D341Med (cell line): ENCODE data around the gene DAPK2.

Experiments
- DNase-seq: peaks from one replicate; pipeline ENCODE4 v3.0.0; 2012; ENCODE audit warnings: low spot score

Gene DAPK2

DNA sequence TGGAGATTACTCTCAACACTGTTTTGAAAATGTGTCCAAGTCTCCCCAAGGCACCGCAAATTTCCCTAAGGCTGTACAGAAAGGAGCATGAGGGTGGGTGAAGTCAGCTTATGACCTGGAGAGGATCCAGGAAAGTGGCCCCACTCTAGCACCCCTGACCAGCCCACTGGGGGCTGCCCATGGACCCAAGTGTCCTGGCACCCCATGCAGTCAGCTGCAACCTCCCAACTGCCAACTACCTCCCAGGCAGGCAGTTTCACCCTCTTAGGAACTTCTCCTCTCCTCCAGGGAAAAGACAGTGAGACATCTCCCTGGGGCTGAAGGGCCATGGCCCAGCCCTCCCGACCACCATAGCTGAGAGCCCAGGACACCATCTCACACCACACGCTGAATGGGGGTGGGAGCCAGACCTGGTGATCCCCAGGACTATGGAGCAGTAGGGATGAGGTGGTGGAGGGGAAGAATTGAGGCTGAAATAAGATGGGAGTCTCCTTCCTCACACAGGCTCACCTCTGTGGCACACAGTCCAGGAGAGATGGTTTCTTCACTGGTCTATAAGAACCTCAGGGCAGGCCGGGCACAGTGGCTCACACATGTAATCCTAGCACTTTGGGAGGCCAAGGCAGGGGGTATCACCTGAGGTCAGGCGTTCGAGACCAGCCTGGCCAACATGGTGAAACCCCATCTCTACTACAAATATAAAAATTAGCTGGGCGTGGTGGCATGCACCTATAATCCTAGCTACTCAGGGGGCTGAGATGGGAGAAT is 104.4 kb downstream of the DAPK2 start:
- no peak for DNase-seq

DNA sequence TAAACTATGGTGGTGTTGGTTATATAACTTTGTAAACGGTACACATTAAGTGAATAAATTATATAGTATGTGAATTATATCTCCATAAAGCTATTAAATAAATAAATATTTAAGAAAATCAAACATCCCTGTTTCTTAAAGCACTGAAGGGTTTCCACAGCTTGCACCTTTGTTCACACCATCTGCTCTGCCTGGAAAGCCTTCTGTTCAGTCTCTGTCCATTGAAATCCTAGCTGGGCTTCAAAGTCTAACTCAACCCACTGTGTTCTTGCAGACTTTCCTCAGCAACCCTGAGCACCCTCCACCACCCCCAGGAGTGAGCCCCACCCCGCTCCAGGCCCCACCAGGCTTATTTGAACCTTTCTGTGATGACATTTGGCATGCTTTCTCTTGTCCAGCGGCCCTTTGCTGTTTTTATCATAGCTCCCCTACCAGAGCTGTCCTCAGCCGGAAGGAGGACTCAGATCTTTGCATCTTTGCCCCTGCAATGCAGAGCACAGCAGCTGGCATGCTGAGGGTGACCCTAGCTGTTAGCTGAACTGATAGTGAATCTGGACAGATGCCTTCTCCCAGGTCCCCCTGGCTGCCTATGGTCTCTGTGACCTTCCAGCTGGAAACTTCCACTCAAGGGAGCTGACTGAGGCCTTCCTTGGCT is 105.2 kb downstream of the DAPK2 start:
- peak; percentile 47 for DNase-seq

DNA sequence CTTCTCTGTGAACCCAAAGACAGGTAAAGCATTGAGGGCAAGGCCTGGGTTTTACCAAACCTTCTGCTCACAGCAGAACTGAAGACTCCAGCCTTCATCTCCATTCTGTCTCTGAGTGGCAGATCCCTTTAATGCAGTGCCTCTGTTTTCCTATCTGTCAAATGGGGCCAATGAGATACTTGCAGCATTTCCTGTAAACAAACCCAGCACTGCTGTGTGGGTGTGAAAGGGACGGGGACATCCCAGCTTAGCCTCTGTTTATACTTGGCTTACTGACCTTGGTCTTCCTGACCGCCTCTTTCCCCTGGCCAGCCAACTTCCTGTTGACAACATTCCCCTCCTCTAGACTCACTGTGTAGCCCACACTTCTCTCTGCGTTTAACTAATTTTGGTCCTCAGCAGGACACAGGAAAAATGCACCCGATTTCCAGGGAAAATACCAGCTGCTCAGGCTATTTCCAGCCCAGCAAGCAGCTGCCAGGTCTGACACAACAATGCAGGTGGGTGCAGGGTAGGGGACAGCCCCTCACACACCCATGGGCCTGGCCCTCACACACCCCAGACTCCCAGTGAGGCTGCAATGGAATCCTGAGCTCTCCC is 106.7 kb downstream of the DAPK2 start:
- DNase-seq = peak; percentile 17

DNA sequence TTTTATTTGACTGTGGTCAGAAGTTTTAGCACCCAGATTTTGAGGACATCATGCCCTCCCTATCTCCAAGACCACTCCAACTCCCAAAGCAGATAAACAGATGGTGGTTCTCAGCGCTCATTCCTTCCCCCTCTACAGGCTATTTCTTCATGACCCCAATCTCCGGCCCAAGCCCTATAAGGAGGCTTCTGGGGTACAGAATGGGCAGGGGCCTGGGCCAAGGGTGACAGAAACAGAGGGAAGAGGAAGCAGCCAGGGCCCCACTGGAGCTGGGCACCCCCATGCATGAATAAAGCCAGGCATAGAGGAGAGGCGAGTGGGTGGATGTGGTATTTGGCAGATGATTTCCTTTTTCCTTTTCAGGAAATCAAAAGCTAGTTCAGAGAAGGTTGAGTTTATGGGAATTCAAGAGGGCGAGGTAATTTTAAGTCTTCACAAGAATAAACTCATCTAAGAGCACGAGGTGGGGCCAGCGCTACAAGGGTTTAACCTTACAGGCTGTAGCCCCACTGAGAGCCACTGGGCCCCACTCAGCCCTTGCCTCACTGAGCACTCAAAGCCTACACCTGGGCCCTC is 107.7 kb downstream of the DAPK2 start:
- DNase-seq = peak; percentile 6

DNA sequence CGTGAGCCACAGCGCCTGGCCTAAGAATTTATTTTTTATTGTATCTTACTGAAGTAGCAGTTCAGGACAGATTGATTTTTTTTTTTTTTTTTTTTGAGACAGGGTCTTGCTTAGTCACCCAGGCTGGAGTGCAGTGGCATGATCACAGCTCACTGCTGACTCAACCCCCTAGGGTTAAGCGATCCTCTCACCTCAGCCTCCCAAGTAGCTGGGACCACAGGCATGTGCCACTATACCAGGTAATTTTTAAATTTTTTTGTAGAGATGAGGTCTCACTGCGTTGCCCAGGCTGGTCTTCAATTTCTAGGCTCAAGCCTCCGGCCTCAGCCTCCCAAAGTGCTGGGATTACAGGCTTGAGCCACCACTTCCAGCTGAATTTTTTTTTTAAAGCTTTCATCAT is 112.8 kb downstream of the DAPK2 start:
- no peak for DNase-seq

DNA sequence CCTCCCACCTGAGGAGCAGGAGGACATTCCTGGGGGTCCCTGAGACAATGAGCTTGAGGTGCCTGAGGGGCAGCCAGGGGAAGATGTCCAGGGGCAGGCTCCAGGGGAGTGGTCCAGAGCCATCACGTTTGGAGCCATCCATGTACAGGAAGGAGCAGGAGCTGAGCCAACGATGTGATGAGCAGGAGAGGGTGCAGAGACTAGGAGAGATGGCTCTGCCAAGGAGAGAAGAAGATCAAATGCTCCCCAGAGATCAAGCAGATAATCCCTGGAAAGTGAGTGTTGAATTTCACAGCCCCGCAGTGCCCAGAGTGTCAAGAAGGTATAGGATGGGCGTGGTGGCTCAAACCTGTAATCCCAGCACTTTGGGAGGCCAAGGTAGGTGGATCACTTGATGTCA is 114.7 kb downstream of the DAPK2 start:
- DNase-seq = peak; percentile 61

DNA sequence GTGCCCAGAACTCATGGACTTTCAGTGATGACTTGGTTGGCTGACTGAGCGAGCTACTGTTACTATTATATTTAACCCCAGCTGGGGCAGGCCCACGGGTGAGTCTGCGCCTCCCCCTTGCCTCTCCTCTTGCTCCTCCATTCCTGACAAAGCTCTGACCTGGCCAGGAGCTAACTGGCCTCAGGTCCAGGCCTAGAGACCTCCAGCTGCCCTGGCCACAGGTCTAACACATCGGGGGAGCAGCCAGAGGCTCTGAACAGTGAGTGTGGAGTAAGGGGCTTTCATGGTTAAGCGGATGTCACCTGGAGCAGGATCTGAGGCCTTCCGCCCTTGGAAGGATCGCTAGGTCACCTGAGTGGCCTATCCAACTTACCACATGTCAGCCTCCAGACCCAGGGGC is 116.3 kb downstream of the DAPK2 start:
- no peak for DNase-seq

DNA sequence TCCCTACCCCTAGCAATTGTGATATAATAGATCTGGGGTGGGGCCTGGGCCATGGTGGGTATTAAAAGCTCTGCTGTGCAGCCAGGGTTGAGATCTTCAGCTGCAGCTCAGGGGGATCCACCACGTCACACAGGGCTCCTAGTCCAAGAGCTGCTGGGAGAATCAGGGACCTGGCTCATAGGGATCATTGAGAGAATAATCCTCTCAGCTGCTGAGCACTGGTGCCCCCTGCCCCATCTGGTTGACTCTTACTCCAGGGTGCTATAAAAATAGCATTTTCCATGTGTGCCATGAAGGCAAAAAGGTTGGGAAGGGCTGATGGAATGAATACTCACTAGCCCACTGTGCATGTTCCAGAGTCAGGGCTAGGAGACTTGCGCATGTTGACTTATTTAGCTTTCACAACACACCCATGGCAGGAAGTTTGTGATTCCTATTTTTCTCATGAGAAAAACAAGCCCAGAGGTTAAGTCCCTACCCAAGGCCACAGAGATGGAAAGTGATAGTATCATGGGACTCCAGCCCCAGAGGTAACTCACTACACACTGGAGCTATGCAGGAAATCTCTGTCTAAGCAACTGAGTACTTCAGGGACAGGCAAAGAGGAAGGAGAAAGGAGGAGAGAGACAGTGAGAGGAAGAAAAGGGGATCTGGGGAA is 118.0 kb downstream of the DAPK2 start:
- DNase-seq = no peak

DNA sequence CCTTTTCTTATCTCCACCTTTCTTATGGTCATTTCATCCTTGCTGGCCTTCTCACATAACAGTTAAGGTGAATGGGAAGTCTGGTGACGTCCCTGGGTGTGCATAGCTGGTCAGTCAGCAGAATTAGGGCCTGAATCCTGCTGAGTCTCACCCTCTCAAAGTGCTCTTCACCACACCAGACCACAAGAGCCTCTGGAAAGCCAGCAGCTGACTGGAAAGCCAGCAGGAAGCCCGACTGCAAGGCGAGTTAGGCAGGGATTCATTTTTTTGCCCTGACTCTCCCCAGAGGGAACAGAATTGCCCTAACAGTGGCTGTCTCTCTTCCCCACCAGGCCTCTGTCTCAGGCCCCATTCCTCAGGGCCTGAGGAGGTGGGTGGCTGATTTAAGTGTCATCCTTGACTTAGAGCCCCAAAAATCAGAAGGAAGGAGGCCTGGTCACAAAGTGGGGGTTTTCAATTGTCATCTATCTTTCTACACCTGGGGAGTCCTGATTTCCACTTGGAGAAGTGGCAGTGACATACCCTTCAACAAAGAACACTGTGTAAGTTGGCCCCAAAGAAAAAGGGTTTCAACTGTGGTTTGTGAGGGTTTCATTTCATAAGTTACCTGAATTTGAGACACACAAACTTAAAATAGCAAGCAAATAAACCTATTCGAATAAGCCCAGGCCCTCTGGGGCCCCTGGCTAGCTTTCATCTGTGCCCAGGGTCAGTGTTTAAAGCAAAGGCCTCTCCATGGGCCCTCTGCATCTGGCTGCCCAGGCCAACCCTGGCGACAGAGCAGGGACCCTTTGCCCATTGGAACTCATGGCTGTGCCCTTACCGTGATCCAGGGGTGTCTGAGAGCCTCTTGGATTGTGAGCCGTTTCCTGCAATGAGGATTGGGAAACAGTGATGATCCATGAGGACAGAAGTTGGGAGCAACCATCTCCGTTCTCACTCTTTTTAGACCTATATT is 122.0 kb downstream of the DAPK2 start:
- DNase-seq = no peak

DNA sequence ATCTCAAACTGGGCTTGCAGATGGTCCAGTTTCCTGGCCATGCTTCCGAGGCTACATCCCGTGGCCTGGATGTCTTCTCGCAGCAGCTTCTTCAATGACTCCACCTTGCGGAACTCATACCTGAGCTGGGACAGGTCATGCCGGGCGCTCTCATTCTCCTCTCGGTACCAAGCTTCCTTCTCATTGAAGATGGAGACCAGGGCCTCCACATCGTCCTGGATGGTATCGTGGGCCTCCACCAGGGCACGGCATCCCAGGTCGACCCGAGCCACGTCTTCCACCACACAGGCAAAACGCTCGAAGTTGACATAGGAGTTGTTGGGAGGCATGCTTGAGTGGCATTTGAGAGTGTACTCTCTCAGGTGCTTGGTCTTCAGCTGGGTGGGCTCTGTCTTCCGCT is 123.4 kb downstream of the DAPK2 start:
- no peak for DNase-seq

DNA sequence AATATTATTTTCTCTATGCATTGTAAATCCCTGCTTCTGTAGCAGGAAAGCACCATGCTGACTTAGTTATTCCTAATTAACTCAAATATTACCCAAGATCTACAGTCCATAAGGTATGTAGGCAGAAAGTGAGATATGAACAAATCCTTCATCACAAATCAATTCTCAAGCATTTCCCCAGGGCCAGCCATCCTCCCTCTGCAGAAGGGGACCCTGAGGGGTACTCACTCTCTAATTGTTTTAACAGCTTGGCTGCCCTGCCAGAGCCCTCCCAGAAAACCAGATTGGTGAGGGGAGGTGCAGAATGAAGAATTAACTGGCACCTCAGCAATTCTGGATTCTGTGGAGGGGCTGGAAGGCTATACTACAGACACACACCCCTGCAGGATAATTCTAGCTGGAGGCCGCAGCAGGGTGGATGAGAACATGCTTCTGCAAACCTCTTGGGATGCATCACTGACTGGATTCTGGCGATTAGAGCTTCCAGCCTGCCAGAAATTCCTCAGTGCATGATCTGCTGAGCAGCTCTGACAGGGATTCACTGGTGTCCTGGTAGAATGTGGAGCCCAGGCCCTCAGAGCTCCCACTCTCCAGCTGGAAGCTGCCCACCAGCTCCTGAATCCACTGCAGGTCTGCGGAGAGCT is 123.9 kb downstream of the DAPK2 start:
- DNase-seq = no peak

DNA sequence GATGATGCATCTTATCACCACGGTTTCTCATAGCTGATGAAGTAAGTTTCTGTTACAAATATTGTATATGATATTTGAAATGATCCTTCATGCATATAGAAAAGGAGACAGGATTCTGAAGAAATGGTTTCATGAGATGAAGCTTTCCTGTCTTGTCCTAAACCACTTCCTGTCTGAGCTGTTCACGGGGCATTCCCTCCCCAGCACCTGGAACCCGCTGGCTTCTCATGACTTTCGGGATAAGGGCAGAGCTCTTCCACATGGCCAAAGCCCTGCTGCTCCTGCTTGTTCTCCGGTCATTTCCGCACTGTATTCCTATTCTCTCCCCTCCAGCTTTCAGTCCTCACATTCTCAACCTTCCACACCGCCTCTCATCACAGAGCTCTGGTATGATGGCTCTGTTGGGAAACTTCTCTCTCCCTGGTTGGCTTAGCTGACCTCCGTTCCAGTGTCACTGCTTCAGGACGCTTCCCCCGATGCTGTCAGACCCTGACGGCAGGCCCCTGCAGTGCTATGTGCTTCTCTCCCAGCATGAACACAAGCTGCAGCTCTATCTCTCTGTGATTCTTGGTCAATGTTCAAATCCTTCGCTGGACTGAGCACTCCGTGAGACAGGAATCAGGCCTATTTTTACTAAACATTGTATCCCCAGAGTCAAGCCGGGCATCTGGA is 125.6 kb downstream of the DAPK2 start:
- no peak for DNase-seq

DNA sequence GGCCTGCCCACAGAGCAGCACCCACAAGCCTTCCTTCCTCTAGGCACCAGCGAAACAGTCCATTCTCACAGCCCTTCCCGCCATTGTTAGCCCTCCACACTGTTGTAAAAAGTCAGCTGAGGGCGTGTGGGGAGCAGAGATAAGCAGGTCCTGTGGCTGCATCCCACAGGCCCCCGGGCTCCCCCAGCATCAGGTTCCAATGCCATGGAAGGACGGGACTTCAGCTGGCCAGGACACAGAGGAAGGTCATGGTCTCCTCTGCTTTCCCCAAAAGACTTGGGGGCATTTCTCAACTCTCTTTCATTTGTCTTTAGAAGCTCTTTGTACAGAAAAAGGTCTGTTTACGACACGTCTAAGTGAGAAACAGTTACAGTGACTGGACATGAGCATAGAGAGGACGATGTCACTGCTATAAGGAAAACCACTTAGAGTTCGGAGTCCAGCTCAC is 127.4 kb downstream of the DAPK2 start:
- DNase-seq = no peak

DNA sequence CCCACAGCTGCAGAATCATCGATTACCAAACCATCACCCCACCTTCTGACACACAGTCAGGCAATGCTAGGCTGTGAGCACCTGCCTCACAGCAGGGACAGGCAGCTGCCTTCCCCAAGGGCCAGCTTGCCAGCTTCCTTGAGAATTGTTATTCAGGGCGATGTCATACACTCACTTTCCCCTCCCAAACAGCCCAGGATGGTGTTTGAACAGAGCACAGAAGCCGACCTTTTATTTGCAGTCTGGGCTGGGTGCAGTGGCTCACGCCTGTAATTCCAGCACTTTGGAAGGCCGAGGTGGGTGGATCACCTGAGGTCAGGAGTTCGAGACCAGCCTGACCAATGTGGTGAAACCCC is 128.0 kb downstream of the DAPK2 start:
- no peak for DNase-seq

DNA sequence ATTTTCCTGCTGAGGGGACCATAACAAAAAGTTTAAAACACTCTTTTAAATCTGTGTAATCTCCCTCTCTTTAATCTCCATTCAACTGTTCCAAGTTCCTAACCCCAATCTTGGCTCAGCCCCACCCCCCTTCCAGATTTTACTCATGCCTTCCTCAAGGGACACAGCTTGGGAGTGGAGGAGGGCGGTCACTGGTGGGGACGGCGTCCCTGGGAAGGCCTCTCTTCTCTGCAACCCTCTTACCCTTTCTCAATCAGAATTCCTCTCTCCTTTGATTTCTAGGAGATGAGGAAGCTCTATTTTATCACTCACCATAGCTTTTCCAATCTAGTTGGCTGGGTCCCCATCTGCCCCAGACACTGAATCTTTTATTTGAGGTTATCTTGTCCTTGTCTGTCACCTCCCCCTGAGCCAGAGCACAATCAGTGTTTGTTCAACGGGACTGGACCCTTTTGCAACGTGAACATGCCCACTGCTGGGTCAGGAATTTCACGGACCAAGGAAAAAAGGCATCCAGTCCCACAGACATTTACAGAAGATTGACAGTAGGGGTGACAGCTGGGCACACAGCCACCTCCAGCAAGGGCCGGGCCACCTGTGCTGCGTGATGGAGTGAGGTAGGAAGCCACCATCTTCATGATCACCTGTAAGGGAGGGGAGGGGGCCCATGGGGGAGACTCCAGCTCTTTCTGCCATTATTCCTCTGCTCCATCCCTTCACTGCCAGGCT is 128.5 kb downstream of the DAPK2 start:
- no peak for DNase-seq

DNA sequence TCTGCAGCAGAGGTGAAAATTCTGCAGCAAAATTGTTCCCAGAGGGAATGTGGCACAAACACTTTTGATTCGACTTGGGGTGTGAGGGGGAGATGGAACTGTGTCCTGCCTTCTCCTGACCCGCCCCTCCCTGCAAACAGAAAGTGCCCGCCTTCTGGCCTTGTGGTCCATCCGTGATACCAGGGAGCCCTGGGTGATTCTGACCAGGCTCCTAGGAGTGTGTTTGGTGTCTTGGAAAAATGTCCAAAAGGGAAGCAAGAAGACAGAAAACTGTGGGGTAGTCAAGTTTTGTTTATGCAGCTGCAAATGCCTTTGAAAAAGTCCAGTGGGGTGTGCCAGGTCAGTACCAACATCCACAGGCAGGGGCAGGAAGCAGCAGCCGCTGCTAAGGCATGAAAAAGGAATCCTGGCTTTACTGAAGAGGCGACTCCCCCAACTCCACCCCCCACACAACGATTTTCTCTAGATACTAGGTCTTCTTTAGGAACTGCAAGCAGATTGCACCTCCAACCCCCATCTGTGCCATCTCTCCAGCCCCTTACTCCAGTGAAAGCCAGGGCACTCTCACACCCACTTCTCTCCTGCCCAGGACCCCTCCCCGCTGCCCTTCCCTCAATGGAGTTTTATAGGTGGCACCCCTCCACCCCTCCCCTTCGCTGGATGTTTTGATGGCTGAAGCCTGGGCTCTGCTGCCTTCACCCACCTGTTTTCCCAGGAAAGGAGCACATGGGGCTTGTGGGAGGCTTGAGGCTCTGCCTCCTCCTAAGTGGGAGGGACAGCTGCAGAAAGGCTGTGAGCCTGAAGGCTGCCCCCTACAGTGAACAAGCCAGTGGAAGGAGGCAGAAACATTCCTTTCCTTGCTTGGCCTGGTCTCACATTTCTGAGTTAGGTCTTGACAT is 130.2 kb downstream of the DAPK2 start:
- no peak for DNase-seq

DNA sequence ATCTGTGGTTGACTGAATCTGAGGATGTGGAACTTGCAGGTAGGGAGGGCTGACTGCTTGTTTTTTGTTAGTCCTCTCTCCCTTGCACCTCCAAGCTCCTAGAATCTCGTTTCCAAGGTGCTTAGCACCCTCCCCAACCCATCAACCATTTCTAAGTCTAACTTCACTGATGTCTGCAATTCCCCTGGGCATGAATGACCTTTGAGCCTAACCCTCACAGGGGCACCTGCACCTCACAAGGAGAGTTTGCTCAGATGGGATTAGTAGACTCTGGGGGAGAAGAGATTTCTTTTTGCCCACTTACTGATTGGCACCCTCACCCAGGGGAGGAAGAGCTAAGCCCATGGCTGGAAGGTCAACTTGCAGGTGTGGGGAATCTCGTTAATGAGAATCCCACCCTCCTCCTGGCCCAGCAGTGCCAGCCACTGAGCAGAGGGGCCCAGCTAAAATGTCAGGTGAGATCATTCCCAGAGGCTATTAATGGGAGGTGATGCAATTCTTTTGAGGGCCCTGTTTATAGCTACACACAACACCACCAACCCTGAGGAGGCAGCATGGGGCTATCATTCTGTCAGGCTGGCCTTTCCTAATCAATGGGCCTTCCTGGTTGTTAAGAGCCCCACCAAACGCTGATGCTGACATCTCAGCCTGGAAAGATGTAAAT is 130.9 kb downstream of the DAPK2 start:
- no peak for DNase-seq

DNA sequence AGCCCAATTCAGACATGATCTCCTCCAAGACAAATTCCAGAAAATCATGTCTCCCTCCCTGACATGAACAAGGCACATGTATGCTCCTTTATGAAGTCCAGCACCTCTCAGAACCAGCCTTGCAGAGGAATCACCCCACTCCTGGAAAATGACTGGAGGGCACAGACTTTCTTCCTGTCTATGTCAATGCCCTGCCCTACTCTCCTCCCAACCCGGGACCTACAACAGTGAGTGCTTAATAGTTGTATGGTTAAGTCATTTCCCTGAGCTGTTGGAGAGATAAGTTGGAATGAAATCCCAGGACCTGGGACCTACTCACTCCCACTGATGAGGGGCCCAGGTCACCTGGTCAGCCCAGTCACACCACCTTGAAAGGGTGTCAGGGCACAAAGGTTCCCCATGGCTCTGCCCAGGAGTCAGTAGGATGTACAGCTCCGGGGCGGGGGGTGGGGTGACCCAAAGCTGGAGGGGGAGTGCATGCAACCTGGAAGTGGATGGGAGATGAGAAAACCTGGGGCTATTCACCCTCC is 132.4 kb downstream of the DAPK2 start:
- no peak for DNase-seq
